Measurements from ENCODE around the gene RAB4A.

RAB4A gene

DNA sequence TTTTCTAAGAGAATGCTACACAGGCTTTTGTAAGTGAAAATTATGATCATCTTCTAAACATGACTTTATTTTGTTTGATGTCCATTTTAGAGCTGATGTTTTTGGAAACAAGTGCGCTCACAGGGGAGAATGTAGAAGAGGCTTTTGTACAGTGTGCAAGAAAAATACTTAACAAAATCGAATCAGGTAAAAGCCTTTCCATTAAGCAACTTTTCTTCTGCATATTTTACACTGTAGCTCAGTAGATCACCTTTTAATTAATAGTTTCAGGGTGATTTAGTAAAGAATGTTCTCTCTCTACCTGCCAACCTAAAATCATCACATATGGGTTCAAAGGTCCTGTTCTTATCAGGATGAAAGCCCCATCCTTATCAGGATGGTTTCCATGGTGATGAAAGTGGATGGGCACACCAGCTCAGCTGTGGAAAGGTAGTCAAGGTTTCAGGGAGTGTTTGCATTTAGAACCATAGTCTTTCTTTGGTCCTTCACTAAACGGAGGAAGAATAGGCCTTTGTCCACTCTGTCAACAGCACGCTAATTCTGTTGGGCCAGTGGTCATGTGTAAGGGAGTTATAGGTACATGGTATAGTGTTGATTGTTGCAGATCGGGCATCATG is 28.1 kb downstream of the RAB4A start:
- in situ Hi-C loops (cut with HindIII; ENCODE audit: low sequenced_read_pairs): no loop called here
- H3K4me3 ChIP-seq (ENCODE audit: low read depth, low read length): no peak overlapping the region
- TF ChIP-seq, protein P1, sequence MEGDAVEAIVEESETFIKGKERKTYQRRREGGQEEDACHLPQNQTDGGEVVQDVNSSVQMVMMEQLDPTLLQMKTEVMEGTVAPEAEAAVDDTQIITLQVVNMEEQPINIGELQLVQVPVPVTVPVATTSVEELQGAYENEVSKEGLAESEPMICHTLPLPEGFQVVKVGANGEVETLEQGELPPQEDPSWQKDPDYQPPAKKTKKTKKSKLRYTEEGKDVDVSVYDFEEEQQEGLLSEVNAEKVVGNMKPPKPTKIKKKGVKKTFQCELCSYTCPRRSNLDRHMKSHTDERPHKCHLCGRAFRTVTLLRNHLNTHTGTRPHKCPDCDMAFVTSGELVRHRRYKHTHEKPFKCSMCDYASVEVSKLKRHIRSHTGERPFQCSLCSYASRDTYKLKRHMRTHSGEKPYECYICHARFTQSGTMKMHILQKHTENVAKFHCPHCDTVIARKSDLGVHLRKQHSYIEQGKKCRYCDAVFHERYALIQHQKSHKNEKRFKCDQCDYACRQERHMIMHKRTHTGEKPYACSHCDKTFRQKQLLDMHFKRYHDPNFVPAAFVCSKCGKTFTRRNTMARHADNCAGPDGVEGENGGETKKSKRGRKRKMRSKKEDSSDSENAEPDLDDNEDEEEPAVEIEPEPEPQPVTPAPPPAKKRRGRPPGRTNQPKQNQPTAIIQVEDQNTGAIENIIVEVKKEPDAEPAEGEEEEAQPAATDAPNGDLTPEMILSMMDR (IDR thresholded peaks at IDR 0.05; ENCODE audit: low read depth, low read length, missing control alignments): no peak
- no peak for DNase-seq (ENCODE audit: low read depth)

GRCh38 chr1:229300099-229300757 is 29.3 kb downstream of the RAB4A start:
- DNase-seq (ENCODE audit: low read depth): no peak
- in situ Hi-C loops (cut with HindIII; ENCODE audit: low sequenced_read_pairs): no loop called here
- no peak overlapping the region for H3K4me3 ChIP-seq (ENCODE audit: low read depth, low read length)
- TF ChIP-seq, protein P1 (IDR thresholded peaks at IDR 0.05; ENCODE audit: low read depth, low read length, missing control alignments): no peak

- TF ChIP-seq, protein P1 (IDR thresholded peaks at IDR 0.05; ENCODE audit: low read depth, low read length, missing control alignments): no peak
- in situ Hi-C loops (cut with HindIII; ENCODE audit: low sequenced_read_pairs): no loop called here
Observed at GRCh38 chr1:229302740-229303139, 31.8 kb downstream of the RAB4A start.

DNA sequence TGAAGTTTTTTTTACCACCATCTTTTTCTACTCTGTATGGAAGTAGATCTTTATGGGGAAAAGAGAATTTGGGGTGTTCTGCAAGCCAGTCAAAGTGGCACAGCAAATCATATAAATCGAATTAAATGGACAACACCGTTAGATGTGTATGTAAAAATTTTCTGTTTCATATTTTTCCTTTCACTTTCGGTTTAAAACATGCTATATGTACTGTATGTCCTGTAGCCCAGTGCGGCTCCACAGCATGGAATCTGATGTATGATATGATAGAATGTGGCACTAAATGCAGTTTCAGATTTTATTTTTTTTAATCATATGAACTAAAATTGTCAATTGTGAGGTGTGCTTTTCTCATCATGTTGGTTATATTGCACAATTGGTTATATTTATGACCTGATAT is 32.9 kb downstream of the RAB4A start:
- TF ChIP-seq, protein P1 (IDR thresholded peaks at IDR 0.05; ENCODE audit: low read depth, low read length, missing control alignments): no peak
- H3K4me3 ChIP-seq (ENCODE audit: low read depth, low read length): no peak overlapping the region
- DNase-seq (ENCODE audit: low read depth): no peak
- in situ Hi-C loops (cut with HindIII; ENCODE audit: low sequenced_read_pairs): no loop called here

More at GRCh38 chr1:229302740-229303139, 31.8 kb downstream of the RAB4A start:
- H3K4me3 ChIP-seq (ENCODE audit: low read depth, low read length): no peak overlapping the region
- no peak for DNase-seq (ENCODE audit: low read depth)

DNA sequence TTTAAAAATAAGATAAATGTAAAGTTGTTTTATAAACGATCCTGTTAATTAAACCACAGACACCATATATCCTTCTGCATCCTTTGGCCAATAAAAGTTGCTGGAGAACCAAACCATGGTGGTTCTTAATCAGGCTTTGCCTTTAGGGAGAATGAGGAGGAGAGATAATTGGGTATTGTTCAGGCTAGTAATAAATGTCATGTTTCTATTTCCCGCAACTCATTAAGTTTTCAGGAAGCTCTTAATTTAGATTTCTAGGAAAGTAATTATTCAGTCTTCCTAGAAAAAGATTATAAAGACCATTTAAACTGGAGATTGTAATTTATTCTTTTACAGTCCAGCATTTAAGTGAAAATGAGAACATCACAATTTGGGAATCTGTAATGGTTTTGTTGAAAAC is 34.5 kb downstream of the RAB4A start:
- no peak overlapping the region for H3K4me3 ChIP-seq (ENCODE audit: low read depth, low read length)
- TF ChIP-seq, protein P1 (IDR thresholded peaks at IDR 0.05; ENCODE audit: low read depth, low read length, missing control alignments): no peak
- no peak for DNase-seq (ENCODE audit: low read depth)
- in situ Hi-C loops (cut with HindIII; ENCODE audit: low sequenced_read_pairs): no loop called here

DNA sequence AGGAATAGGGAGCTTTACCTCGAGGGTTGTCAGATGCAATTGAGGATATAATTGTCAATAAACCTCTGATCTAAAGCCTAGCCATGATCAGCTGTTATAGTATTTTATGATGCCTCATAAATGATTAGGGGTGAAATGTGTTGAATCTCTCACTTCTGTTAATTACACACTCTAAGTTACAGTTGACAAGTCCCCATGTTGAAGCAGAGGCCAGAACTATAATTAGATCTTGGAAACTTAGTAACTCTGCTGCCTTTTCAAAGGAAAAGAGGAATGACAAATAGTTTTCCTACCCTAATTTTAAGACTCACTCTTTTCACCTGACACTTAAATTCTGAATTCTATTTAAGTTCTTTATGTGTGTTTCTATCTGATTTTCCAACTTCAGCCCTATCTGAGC is 38.2 kb downstream of the RAB4A start:
- H3K4me3 ChIP-seq (ENCODE audit: low read depth, low read length): no peak overlapping the region
- in situ Hi-C loops (cut with HindIII; ENCODE audit: low sequenced_read_pairs): no loop called here
- no peak for DNase-seq (ENCODE audit: low read depth)
- TF ChIP-seq, protein P1 (IDR thresholded peaks at IDR 0.05; ENCODE audit: low read depth, low read length, missing control alignments): no peak

Data from astrocyte of the cerebellum (primary cell).